GM19239 (cell line): ENCODE data around the gene CYP46A1.

Experiments used
- DNase-seq: peaks from one replicate; pipeline ENCODE4 v3.0.0; 2011; ENCODE audit warnings: low spot score; ENCODE audit not compliant: insufficient read length
- FAIRE-seq: peaks from 2 replicates; lab custom pipeline; 2011; peaks lifted over from hg19 to GRCh38; lab: Jason Lieb, UNC

Gene CYP46A1

DNA sequence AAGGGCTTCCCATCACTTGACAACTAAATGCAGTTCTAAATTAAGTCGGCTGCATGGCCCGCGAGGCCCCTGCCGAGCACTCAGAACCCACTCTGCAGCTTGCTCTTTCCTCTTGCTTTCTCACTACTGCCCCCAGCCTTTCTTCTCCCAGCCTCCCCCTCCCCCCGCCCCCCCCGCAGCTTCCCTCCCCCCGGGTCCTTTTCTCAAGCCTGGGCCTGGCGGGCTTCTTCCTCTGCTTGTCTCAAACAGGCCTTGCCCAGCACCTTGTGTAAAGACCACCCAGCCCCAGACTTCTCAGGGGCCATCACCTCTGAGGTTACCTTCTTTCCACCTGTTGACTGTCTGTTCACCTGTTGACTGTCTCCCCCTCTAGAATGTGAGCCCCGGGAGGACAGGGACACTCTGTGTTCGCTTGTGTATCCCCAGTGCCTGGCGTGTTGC, 1.1 kb downstream of the CYP46A1 start:
- no peak for FAIRE-seq
- no peak for DNase-seq

DNA sequence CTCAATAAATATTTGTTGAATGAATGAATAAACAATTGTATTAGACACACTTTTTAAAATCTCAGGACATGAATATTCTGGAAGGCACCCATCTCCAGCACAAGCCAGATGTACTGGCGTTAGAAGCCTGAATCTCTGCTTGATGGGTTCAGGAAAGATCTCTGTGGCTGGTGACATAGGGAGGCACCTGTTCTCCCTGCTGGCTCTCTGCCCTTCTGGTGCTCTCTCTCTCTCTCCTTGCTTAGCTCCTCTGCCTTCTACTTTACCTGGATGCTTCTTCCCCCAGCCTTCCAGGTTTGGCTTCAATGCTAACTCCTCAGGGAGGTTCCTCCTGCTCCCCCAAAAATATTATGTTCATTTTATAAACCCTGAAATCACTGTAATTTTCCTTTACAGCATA, 1.5 kb downstream of the CYP46A1 start:
- FAIRE-seq = no peak

DNA sequence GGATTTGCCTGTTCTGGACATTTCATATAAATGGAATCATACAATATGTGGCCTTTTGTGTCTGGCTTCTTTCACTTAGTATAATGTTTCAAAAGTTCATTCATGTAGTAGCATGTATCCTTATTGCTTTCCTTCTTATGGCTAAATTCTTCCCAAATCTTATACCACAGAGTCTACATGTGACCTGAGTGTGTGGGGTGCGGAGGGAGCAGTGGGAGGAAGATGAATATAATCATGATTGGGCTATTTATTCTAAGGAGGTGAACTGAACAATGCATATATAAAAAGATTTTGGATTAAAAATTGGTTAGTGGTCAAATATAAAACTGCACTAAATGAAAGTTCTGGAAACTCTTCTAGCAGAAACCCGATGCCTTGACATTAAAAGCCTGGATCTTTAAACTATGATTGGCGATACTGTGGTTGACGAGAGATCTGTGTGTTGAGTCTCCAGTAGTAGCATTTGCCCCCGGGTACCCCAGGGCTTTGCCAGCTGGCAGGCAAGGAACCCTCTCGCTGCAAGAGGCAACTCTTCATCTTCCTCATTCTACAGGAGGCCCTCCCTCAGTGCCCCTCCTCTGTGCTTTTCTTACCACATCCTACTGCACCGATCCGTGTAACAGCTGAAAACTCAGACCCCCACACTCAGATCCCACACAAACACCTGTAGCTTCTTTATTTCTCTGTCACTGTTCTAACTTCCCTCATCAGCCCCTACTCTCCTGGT, 2.6 kb downstream of the CYP46A1 start:
- no peak for DNase-seq
- FAIRE-seq = no peak

More for the DNA sequence above, 1.5 kb downstream of the CYP46A1 start:
- DNase-seq = no peak

DNA sequence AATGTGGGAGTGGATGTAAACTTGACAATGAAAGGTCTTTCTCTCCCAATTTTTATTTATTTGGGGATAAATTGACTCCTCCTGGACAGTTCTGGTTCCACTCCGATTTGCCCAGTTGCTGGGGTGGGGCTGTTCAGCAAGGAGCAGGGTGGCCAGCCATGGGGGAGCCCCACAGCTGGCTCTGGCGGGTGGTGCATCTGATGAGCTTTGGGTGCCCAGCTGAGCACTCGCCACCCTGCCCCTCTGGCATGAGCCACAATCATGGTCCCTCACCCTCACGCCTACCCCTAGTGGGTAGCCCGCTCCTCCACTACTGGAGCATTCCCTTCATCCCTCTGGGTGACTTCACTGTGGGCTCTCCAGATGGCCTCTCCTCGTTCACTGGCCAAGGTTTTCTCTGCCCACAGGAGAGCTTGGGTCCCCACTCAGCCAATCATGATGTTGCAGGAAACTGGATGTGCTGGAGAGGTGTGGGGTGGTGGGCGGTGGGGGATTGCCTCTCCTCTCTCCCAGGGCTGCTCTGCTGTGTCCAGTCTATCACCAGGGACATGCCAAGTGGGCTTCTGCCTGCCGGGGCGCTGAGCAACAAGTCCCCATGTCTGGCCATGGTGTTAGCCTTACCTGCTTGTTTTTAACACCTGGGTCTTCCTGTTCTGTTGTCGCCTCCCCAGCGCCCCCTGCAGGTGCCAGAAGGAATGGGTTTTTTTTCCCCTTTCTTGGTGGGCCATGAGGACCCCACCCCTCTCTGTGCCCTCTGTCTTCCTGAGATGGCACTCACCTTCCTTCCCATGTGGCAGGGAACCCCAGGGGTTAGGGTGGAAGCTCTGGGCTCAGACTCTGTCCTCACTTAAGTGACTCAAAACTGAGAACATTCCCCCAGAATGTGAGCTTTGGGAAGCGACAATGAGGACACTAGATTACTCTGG, 3.4 kb downstream of the CYP46A1 start:
- DNase-seq = no peak
- no peak for FAIRE-seq

DNA sequence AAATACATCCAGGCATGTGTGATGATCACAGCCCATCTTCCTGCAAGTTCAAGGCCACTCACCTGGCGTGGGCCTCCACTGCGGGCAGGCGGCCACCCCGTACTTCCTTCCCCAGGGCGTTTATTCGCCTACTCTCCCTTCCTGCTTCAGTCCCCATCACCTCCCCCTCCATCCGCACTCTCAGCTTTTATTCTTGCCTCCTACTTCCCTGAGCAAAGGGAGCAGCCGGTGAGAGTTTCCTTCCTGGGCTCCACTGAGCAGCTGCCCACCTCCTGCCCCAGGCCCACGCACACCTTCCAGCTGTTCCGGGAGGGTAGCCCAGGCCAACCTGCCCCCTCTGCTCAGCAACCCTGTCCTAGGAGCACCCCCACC, 4.1 kb downstream of the CYP46A1 start:
- DNase-seq (no peak), FAIRE-seq (no peak)

DNA sequence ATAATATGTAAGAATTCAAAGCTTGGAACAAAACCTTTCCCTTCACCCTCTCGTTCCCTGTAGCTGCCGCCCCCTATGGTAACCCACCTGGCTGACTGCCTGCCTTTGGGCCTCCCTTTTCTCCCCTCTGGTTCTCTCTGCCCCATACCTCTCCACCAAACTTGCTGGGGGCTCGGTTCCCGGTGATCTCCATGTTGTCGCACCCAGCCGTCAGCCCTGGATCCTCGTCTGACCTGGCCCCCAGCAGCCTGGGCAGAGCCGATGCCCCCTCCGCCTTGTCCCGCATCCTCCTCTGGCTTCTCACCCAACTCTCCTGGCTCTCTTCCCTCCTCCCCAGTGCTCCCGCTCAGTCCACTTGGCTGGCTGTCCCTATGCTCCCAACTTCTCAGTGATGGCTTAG, 4.5 kb downstream of the CYP46A1 start:
- DNase-seq = no peak
- FAIRE-seq = no peak

DNA sequence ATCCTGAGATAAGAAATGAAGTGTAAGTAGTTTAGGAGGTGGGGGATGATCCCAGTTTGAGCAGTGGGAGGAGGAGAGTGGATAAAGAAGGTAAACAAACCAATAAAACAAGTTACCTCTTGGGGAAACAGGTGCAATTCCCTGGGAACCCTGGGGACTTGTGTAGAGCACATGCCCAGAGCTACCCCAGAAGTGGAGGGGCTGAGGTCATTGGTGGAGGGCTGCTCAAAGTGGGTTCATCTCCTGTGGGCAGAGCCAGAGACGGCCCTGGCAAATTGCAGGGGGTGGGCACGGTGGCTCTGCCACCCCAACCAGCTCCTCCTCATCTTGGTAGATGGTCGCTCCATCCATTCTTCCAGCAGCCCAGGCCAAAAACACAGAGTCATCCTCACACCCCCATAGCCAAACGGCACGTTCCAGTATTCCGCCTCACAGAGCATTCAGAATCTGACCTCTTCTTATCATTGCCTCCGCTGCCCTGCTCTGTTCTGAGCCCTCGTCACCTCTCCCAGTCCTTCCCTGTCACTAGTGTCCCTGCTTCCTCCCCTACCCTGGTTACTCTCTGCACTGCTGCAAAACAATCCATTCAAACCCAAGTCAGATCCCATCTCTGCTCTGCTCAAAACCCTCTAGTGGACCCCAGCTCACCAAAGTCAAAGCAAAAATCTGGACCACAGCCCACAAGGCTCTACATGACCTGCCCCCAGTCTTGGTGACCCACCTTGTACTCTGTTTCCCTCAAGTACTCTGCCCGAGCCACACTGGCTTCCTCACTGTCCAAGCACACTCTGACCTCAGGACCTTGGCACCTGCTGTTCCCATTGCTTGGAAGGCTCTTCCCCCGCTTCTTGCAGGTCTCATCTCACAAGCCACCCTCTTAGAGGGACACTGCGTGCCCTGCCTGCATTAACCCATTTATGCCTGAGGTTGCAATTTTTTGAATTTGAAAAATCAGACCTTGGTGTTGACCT, 5.5 kb downstream of the CYP46A1 start:
- DNase-seq (no peak), FAIRE-seq (no peak)

DNA sequence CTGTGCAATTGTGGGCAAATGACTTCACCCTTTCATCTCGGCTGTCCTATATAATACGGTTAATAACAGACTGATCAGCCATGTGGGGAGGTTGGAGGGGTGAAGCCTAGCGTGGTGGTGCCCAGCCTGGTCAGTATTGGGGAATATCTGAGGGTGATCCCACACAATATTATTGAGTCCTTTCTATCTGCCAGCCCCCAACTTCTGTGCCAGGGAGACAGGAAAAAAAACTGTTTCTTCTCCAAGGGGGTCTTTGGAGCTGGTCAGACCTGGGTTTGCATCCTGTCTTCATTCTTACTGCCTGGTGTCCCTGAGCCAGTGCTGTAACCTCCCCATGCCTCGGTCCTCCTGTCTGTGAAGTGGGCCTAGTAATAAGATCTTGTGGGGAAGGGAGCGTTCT, 6.5 kb downstream of the CYP46A1 start:
- no peak for DNase-seq
- FAIRE-seq = no peak

DNA sequence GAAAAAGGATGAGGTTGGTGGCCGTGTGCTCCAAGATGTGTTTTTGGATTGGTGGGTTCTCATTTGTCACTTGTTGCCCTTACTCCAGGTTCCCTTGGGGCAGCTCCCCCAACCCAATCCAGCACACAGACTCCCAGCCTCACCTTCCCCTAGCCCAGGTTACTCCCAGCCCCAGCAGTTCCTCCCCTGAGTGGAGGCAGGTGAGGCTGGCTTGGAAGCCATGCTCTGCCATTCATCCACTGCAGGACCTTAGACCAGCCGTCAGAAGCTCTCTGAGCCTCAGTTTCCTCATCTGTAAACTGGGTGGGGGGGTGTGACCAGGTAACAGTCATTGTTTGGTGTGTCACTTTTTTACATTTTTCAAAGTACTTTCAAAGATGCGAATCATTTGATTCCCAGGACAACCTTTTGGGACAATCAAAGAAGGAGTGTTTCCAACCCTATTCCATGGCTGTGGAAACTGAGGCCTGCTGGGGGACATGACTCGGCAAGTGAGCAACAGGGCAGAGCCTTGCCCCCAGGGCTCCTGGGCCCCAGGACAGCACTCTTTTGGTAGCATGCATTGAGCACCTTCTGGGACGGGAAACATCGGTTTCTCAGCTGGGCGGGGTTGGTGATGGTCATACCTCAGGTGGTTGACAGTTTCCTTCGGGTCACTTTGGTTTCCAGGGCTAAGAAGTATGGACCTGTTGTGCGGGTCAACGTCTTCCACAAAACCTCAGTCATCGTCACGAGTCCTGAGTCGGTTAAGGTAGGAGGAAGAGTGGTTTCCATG, 7.2 kb downstream of the CYP46A1 start:
- DNase-seq = no peak
- no peak for FAIRE-seq

DNA sequence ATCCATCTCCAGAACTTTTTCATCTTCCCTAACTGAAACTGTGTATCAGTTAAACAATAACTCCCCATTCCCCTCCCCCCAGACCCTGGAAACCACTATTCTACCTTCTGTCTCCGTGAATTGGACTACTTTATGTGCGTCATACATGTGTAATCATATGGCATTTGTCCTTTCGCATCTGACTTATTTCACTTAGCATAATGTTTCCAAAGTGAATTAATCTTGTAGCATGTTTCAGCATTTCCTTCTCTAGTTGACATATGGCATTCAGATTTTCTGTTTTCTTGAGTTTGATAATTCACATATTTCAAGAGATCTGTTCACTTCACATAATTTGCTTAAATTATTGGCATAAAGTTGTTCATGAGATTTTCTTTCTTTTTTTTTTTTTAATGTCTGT, 9.8 kb downstream of the CYP46A1 start:
- FAIRE-seq (no peak), DNase-seq (no peak)

DNA sequence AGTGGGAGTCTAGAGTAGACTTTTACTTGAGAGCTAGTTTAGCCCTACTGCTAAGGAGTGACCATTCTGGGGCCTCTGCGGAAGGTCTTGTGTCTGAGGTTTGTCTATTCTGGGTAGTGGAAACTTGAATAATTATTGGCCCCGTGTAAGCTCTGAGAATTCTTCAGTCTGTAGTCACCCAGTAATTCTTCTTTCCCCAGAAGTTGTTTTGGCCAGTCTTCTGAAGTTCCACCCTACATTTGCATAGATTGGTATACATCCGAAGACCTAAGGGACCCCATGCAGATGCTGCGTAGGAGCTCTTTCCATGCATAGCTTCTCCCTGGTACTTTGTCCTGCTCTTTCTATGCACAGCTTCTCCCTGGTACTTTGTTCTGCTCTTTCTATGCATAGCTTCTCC, 12.8 kb downstream of the CYP46A1 start:
- DNase-seq (no peak), FAIRE-seq (no peak)

DNA sequence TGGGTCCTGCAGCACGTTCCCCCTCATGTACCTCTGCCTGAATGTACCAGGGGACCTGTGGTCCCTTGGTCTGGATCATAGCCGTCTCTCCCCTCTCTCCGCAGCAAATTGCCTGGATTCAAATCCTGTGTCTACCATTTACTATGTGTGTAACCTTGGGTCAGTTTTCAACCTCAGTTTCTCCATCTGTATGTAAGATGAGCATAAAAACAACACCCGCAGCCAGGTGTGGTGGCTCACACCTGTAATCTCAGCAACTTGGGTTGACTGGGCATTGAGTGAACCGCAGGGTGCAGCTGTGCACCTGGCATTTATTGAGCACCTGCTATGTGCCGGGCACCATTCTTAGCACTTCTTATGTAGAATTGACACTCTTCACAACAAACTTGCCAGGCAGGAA, 14.1 kb downstream of the CYP46A1 start:
- no peak for FAIRE-seq
- DNase-seq = no peak

DNA sequence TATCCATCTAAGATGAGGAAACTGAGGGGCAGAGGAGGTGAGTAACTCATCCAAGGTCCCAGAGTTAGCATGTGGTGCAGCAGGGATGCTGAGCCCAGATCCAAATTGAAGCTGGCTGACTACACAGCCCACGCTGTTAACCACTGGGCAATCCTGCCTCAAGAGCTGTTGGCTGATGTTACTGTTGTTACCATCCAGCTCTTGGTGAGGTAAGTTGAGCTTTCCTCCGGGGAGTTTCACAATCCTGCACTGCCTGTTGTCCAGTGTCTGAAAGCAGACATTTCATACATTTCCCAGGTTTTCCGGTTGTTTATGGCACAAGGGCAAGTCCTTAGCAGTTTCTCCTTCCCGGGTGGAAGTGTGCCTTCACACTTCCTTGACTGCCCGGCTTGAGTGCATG, 14.5 kb downstream of the CYP46A1 start:
- DNase-seq (no peak), FAIRE-seq (no peak)

DNA sequence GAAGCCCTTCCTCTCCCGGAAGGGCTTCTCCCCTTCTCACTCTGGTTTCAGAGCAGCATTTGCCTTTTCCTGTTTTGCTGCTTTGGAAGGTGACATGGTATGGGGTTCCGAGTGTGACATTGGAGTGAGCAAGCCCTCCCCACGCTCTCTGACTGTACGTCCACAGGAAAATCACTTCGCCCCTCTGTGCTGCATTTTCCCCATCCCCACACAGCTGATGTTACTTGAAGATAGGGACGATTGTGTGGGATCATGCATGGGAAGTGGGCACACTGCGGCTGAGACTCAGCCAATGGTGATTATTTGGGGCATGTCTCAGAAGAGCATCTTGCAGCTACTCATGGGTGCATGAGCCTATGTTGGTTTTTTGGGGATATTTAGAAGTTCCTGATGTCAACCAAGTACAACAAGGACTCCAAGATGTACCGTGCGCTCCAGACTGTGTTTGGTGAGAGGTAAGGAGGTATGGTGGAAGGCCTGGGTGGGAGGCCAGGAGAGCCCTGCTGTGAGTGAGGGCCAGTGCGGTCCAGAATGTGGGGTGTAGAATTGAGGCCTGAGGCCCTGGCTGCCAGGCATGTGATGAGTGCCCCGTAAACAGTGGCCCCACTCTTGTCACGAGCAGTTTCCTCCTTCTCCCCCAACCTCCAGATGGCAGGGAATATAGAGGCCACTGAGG, 15.1 kb downstream of the CYP46A1 start:
- DNase-seq = no peak
- no peak for FAIRE-seq

DNA sequence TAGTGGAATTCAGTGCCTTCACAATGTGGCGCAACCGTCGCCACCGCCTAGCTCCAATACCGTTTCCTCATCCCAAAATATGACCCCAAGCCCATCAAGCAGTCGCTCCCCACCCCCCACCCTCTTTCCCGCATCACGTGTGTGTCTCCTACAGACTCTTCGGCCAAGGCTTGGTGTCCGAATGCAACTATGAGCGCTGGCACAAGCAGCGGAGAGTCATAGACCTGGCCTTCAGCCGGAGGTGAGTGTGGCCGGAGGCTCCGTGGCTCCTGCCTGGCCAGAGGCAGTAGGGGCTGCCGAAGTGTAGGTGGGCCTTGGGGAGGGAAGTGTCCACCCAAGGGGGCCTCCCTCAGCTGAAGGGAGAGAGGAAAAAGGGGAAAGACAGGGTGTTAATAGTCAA, 15.8 kb downstream of the CYP46A1 start:
- DNase-seq = no peak
- no peak for FAIRE-seq

DNA sequence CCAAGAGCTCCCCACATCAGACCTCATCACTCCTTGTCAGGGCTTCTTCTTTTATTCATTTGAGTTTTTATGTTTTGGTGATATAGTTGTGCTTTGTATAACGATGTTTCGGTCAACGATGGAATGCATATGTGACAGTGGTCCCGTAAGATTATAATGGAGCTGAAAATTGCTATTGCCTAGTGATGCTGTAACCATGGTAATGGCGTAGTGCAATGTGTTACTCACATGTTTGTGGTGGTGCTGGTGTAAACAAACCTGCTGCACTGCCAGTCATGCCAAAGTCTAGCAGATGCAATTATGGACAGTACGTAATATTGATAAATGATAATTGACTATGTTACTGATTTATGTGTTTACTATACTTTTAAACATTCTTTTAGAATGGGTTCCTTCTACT, 16.3 kb downstream of the CYP46A1 start:
- FAIRE-seq = no peak
- no peak for DNase-seq

DNA sequence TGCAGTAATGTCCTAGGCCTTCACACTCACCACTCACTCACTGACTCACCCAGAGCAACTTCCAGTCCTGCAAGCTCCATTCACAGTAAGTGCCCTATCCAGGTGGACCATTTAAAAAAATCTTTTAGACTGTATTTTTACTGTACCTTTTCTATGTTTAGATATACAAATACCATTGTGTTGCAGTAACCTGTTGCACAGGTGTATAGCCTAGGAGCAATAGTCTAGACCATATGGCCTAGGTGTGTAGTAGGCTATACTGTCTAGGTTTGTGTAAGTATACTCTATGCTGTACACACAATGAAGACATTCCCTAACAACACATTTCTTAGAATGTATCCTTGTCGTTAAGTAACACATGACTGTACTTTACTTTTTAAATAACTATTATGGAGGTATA, 17.2 kb downstream of the CYP46A1 start:
- DNase-seq = no peak
- FAIRE-seq = no peak

DNA sequence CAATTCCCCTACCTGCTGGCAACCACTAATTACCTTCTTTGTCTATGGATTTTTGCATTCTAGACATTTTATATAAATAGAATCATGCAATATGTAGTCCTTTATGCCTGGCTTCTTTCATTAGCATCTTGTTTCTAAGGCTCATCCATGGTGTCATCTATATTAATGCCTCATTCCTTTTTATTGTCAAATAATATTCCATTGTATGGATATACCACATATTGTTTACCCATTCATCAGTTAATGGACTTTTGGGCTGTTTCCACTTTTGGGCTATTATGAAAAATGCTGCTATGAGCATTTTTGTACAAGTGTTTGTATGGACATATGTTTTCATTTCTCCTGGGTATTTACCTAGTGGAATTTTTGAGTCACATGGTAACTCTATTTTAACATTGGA, 18.0 kb downstream of the CYP46A1 start:
- FAIRE-seq = no peak
- no peak for DNase-seq

DNA sequence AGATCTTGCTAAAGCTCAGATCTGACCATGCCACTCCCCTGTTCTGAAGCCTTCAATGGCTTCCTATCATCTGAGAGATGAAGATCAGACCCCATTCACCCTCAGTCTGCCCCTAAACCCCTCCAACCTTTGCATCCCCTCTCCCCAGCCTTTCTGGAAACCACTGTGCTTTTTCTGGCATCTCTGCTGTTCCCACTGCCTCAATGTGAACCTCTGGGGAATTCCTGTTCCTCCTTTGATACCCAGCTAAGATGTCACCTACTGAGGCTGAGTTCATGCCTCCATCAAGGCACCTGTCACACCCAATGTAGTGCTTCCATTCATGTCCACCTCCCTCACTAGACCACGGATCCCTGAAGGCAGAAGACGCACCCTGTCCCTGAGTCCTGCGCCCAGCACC, 19.3 kb downstream of the CYP46A1 start:
- DNase-seq (no peak), FAIRE-seq (no peak)
